Endothelial cell of umbilical vein (primary cell): ENCODE data around the gene ZNF81.

Experiments
- EZH2 ChIP-seq: IDR thresholded peaks from 2 replicates; pipeline ENCODE4 v1.6.1; 2012; ENCODE audit warnings: borderline replicate concordance, low read depth, mild to moderate bottlenecking, moderate library complexity, low read length, inconsistent platforms; ENCODE audit not compliant: severe bottlenecking
- FOS ChIP-seq: IDR thresholded peaks from 2 replicates; pipeline ENCODE4 v1.6.1; 2011; ENCODE audit warnings: mild to moderate bottlenecking, low read length, moderate library complexity, borderline replicate concordance; ENCODE audit not compliant: insufficient read depth
- GATA2 ChIP-seq: IDR thresholded peaks from 2 replicates; pipeline ENCODE4 v1.7.0; 2011; ENCODE audit warnings: low read depth, mild to moderate bottlenecking, moderate library complexity, mixed read lengths, low read length; ENCODE audit not compliant: insufficient read length, insufficient read depth
- POLR2A ChIP-seq: IDR thresholded peaks from 2 replicates; pipeline ENCODE4 v1.6.1; 2012; ENCODE audit warnings: low read depth, mild to moderate bottlenecking, control low read depth, low read length
- POLR2AphosphoS5 ChIP-seq: IDR thresholded peaks from 2 replicates; pipeline ENCODE4 v1.6.1; 2012; ENCODE audit warnings: low read depth, mild to moderate bottlenecking, control low read depth, low read length, moderate library complexity; ENCODE audit not compliant: insufficient read depth
- TF ChIP-seq, protein P1 (sequence below), 2 donors: IDR thresholded peaks; 1 replicate in 1 of 2; 2 replicates in 1 of 2; pipeline ENCODE4 v1.5.1; 2011; ENCODE audit warnings: low read length in 2 of 2, mild to moderate bottlenecking in 2 of 2, moderate library complexity in 2 of 2, control low read depth in 1 of 2, inconsistent platforms in 1 of 2, low read depth in 1 of 2; ENCODE audit not compliant: insufficient read depth in 1 of 2; ENCODE audit errors: extremely low read depth in 1 of 2

- TF ChIP-seq EZH2 (no peak), POLR2AphosphoS5 (no peak), POLR2A (no peak), FOS (no peak), GATA2 (no peak)
- TF ChIP-seq, protein P1, sequence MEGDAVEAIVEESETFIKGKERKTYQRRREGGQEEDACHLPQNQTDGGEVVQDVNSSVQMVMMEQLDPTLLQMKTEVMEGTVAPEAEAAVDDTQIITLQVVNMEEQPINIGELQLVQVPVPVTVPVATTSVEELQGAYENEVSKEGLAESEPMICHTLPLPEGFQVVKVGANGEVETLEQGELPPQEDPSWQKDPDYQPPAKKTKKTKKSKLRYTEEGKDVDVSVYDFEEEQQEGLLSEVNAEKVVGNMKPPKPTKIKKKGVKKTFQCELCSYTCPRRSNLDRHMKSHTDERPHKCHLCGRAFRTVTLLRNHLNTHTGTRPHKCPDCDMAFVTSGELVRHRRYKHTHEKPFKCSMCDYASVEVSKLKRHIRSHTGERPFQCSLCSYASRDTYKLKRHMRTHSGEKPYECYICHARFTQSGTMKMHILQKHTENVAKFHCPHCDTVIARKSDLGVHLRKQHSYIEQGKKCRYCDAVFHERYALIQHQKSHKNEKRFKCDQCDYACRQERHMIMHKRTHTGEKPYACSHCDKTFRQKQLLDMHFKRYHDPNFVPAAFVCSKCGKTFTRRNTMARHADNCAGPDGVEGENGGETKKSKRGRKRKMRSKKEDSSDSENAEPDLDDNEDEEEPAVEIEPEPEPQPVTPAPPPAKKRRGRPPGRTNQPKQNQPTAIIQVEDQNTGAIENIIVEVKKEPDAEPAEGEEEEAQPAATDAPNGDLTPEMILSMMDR (IDR thresholded peaks at IDR 0.05; ENCODE audit: extremely low read depth in 1 of 2, insufficient read depth in 1 of 2, low read depth in 1 of 2, low read length in 2 of 2) = no peak
Measured at GRCh38 chrX:47802589-47802988, 34.1 kb upstream of the ZNF81 start.
